GM12878 (cell line): ENCODE measurements around the gene IFIT3. TPM values are rescaled to one million over a fixed set of nuclear protein-coding genes. Genes with fewer than 3 reads are reported as not detected.

Experiments
- ATAC-seq: fragments of 200-7000 bp; cut with Tn5 transposase; 3 replicates; pipeline ENCODE4 v1.9.1; 2020; ENCODE audit warnings: mild to moderate bottlenecking, moderate library complexity
- BruUV-seq: library from RNA; stranded (reverse); fragments of 400-500 nt; replicated peaks from 2 replicates; lab custom pipeline; 2021; lab: Mats Ljungman, UMichigan
- CTCF ChIA-PET: fragments of 300-600 bp; sonication (Branson Sonifier 250); formaldehyde crosslinking; extraction: SDS; loops from one replicate; lab custom pipeline; 2021; ENCODE audit warnings: inconsistent platforms; lab: Yijun Ruan, JAX
- POLR2A ChIA-PET: fragments of 350-600 bp; formaldehyde crosslinking; extraction: SDS; loops from one replicate; lab custom pipeline; 2021; ENCODE audit warnings: inconsistent platforms; lab: Charles Lee
- RAD21 ChIA-PET: fragments of 300-600 bp; sonication (Branson Sonifier 250); formaldehyde crosslinking; loops from one replicate; lab custom pipeline; 2023; ENCODE audit warnings: antibody characterized with exemption; ENCODE audit not compliant: unreplicated experiment; lab: Charles Lee
- SMC1A ChIA-PET: fragments of 300-600 bp; sonication (Branson Sonifier 250); formaldehyde crosslinking; loops from one replicate; lab custom pipeline; 2023; ENCODE audit not compliant: unreplicated experiment, uncharacterized antibody; lab: Charles Lee
- DNase-seq: peaks from one replicate; pipeline ENCODE4 v3.0.0-alpha.2; 2011; ENCODE audit warnings: low read depth, low spot score
- FAIRE-seq: peaks from 3 replicates; lab custom pipeline; 2011; peaks lifted over from hg19 to GRCh38; lab: Jason Lieb, UNC
- H2AFZ ChIP-seq: 2 replicates; pipeline ENCODE4 v1.6.0; 2011; ENCODE audit warnings: low read depth, low read length, control low read depth; ENCODE audit not compliant: control insufficient read depth
- H3K27ac ChIP-seq: 2 replicates; pipeline ENCODE4 v1.5.1; 2011; ENCODE audit warnings: control low read depth; ENCODE audit not compliant: control insufficient read depth, insufficient read depth
- H3K27me3 ChIP-seq, 2 experiments: replicated peaks in 1 of 2; 2 replicates each; pipeline versions ENCODE4 v1.6.0 to v1.6.1; 2011; ENCODE audit warnings: low read length in 1 of 2; ENCODE audit not compliant: control insufficient read depth in 2 of 2, insufficient read depth in 2 of 2
- H3K36me3 ChIP-seq, 2 experiments: 2 replicates each; pipeline ENCODE4 v1.5.1; 2011; ENCODE audit warnings: low read length in 1 of 2; ENCODE audit not compliant: control insufficient read depth in 2 of 2, insufficient read depth in 2 of 2
- H3K4me1 ChIP-seq: 2 replicates; pipeline ENCODE4 v1.6.1; 2011; ENCODE audit warnings: mild to moderate bottlenecking, low read length, moderate library complexity, mixed read lengths; ENCODE audit not compliant: control insufficient read depth, insufficient read depth
- H3K4me2 ChIP-seq: 2 replicates; pipeline ENCODE4 v1.6.0; 2011; ENCODE audit warnings: control low read depth; ENCODE audit not compliant: control insufficient read depth, insufficient read depth
- H3K4me3 ChIP-seq: fragments of 200-600 bp; sonication (generic); 2 replicates; pipeline ENCODE4 v1.5.1; 2016
- H3K79me2 ChIP-seq: 2 replicates; pipeline ENCODE4 v1.6.0; 2011; ENCODE audit warnings: low read length; ENCODE audit not compliant: control insufficient read depth, insufficient read depth
- H3K9ac ChIP-seq: 2 replicates; pipeline ENCODE4 v1.8.0; 2011; ENCODE audit warnings: low read length, control low read depth, mixed read lengths; ENCODE audit not compliant: control insufficient read depth, insufficient read depth
- H3K9me3 ChIP-seq: replicated peaks from 3 replicates; pipeline ENCODE4 v1.5.1; 2011; ENCODE audit warnings: mild to moderate bottlenecking, low read length; ENCODE audit not compliant: control insufficient read depth, insufficient read depth
- H4K20me1 ChIP-seq: 2 replicates; pipeline ENCODE4 v1.6.0; 2011; ENCODE audit not compliant: control insufficient read depth, insufficient read depth
- BMI1 ChIP-seq: fragments of 450-650 bp; IDR thresholded peaks from 2 replicates; pipeline ENCODE4 v1.6.1; 2016; ENCODE audit warnings: mild to moderate bottlenecking, moderate library complexity, borderline replicate concordance
- CREB1 ChIP-seq: IDR thresholded peaks from 2 replicates; pipeline ENCODE4 v1.6.1; 2012; ENCODE audit warnings: low read depth, mild to moderate bottlenecking, inconsistent platforms
- GABPA ChIP-seq: IDR thresholded peaks from 2 replicates; pipeline ENCODE4 v1.6.1; 2014; ENCODE audit warnings: antibody characterized with exemption, low read depth, mild to moderate bottlenecking, inconsistent platforms
- IKZF1 ChIP-seq: fragments of 450-650 bp; conservative IDR thresholded peaks from 2 replicates; pipeline ENCODE4 v1.6.1; 2017; ENCODE audit warnings: antibody characterized with exemption, mild to moderate bottlenecking
- KLF5 ChIP-seq: fragments of 450-650 bp; IDR thresholded peaks from 2 replicates; pipeline ENCODE4 v1.6.1; 2014; ENCODE audit warnings: mild to moderate bottlenecking; ENCODE audit not compliant: partially characterized antibody
- LARP7 ChIP-seq: fragments of 450-650 bp; IDR thresholded peaks from 2 replicates; pipeline ENCODE4 v1.6.1; 2017; ENCODE audit warnings: mild to moderate bottlenecking
- NBN ChIP-seq: fragments of 450-650 bp; IDR thresholded peaks from 2 replicates; pipeline ENCODE4 v1.6.1; 2016
- NR2F1 ChIP-seq: fragments of 450-650 bp; conservative IDR thresholded peaks from 2 replicates; pipeline ENCODE4 v1.6.1; 2017; ENCODE audit warnings: mild to moderate bottlenecking
- PAX8 ChIP-seq: fragments of 450-650 bp; IDR thresholded peaks from 2 replicates; pipeline ENCODE4 v1.6.1; 2017; ENCODE audit warnings: mild to moderate bottlenecking, moderate library complexity
- RFX5 ChIP-seq: IDR thresholded peaks from 2 replicates; pipeline ENCODE4 v1.6.1; 2011; ENCODE audit warnings: low read depth, low read length, improper control_type of control experiment
- SMAD1 ChIP-seq: fragments of 450-650 bp; IDR thresholded peaks from 2 replicates; pipeline ENCODE4 v1.6.1; 2018; ENCODE audit warnings: mild to moderate bottlenecking, low read depth; ENCODE audit not compliant: partially characterized antibody
- TCF7 ChIP-seq: IDR thresholded peaks from 2 replicates; pipeline ENCODE4 v1.6.1; 2014; ENCODE audit warnings: antibody characterized with exemption, borderline replicate concordance
- YY1 ChIP-seq: IDR thresholded peaks from 2 replicates; pipeline ENCODE4 v1.6.1; 2011; ENCODE audit warnings: low read depth, mild to moderate bottlenecking, low read length
- WGBS: methylation state at CpG from one replicate; pipeline ENCODE4 v1.1.6; 2016; ENCODE audit warnings: low lambda C conversion rate; ENCODE audit not compliant: insufficient replicate concordance, insufficient coverage; ENCODE audit errors: missing lambda C conversion rate; 5-methylcytosine and 5-hydroxymethylcytosine counted together
- in situ Hi-C: fragments of 300-500 bp; cut with MboI; formaldehyde crosslinking; loops from 9 replicates; pipeline ENCODE4 v1.14.3; 2018; ENCODE audit warnings: mixed read lengths
- intact Hi-C: fragments of 100-400 bp; cut with micrococcal nuclease; formaldehyde crosslinking; loops from one replicate; pipeline ENCODE4 v1.14.2; 2022; ENCODE audit not compliant: unreplicated experiment
- polyA plus RNA-seq, 11 experiments: library from polyadenylated mRNA; depleted of rRNA in 4 of 11; unstranded in 6 of 11; stranded (reverse) in 5 of 11; fragments of >200 nt; fragmentation: Nextera tagmentation in 4 of 11; fragmentation: Illumina TruSeq in 1 of 11; extraction: Ambion mirVana in 4 of 11; extraction: Trizol in 1 of 11; gene quantifications; 1 replicate in 1 of 11; 2 replicates in 10 of 11; pipeline versions ENCODE4 v1.2.1 to v1.2.3, GENCODE V29; 2011 to 2016; ENCODE audit warnings: inconsistent platforms in 2 of 11, missing spikeins in 2 of 11, low read depth in 1 of 11
- total RNA-seq, 4 experiments: library from RNA; depleted of rRNA in 3 of 4; stranded (reverse); fragments of >200 nt in 3 of 4; fragmentation: Illumina TruSeq in 1 of 4; extraction: Trizol in 1 of 4; gene quantifications; 2 replicates each; pipeline versions ENCODE4 v1.2.1 to v1.2.3, GENCODE V29; 2013 to 2021
- TF ChIP-seq, protein P1 (sequence below): fragments of 150-350 bp; IDR thresholded peaks from 2 replicates; pipeline ENCODE4 v1.6.1; 2016; ENCODE audit warnings: low read depth, low read length

Gene IFIT3
- total and polyA plus RNA-seq, 10 of the 15 experiments (the other 5 are each of a cell fraction or from before 2014, with no cell fraction given): 27.0 to 70.2 (median 51.1) TPM

DNA sequence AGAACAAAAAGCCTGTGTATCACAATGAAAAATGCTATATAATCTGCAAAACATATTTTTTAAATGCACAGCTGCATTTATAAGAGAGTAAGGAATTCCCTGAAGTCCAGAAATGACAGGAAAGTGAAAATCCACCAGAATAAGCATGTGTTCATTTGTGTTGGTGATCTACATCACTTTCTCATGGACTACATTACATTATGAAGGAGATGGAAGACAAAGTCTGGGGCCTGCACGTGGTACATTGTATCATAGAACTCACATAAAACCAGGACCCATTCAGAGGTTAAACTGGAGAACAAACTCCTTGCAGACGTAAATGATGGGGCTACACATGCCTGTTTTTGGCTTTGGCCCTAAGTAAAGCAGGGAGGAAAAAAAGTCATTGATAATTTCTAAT lies 16.4 kb downstream of the IFIT3 start:
- Histone ChIP-seq H4K20me1 (no peaks in the 10 kb centered on the region), H3K4me2 (no peak overlapping the region), H3K27me3 (no peaks in the 10 kb centered on the region), H2AFZ (no peak overlapping the region), H3K9ac (no peak overlapping the region)
- FAIRE-seq (no peak), ATAC-seq (no peak)
- in situ Hi-C loops: no loop called here
- BruUV-seq: no TSS peak
- ChIA-PET SMC1A (interaction anchor here (3.4 kb wide), 1 partner anchor 24 kb away, joined by 21 read pairs; no protein-coding TSS in a partner anchor), RAD21 (interaction anchor here (1.0 kb wide), 1 partner anchor 12 kb away, joined by 3 read pairs; no protein-coding TSS in a partner anchor), POLR2A (no interaction called here)
- TF ChIP-seq SMAD1 (no peak), PAX8 (no peak), NBN (no peak), BMI1 (no peak), IKZF1 (no peak), RFX5 (no peak), NR2F1 (no peak), YY1 (no peak), GABPA (no peak), KLF5 (no peak), TCF7 (no peak), LARP7 (no peak), CREB1 (no peak)
- TF ChIP-seq, protein P1, sequence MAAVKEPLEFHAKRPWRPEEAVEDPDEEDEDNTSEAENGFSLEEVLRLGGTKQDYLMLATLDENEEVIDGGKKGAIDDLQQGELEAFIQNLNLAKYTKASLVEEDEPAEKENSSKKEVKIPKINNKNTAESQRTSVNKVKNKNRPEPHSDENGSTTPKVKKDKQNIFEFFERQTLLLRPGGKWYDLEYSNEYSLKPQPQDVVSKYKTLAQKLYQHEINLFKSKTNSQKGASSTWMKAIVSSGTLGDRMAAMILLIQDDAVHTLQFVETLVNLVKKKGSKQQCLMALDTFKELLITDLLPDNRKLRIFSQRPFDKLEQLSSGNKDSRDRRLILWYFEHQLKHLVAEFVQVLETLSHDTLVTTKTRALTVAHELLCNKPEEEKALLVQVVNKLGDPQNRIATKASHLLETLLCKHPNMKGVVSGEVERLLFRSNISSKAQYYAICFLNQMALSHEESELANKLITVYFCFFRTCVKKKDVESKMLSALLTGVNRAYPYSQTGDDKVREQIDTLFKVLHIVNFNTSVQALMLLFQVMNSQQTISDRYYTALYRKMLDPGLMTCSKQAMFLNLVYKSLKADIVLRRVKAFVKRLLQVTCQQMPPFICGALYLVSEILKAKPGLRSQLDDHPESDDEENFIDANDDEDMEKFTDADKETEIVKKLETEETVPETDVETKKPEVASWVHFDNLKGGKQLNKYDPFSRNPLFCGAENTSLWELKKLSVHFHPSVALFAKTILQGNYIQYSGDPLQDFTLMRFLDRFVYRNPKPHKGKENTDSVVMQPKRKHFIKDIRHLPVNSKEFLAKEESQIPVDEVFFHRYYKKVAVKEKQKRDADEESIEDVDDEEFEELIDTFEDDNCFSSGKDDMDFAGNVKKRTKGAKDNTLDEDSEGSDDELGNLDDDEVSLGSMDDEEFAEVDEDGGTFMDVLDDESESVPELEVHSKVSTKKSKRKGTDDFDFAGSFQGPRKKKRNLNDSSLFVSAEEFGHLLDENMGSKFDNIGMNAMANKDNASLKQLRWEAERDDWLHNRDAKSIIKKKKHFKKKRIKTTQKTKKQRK: no peak
- TF ChIP-seq, all 136 proteins: peak for 0
- Histone ChIP-seq H3K36me3 (peaks cover 3 to 9% of the 10 kb centered on the region in 2 experiments; a peak in 3 of 4 replicates), H3K79me2 (no peaks in the 10 kb centered on the region), H3K9me3 (no peaks in the 10 kb centered on the region), H3K27ac (no peak overlapping the region), H3K4me1 (peaks cover 21% of the 10 kb centered on the region), H3K4me3 (no peak overlapping the region)
- CTCF ChIA-PET: interaction anchor here (3.9 kb wide), 1 partner anchor 25 kb away, joined by 19 read pairs; no protein-coding TSS in a partner anchor
- DNase-seq: no peak
- intact Hi-C loops: no loop called here
- 43% methylated on average over 2 of the region's 2 CpGs for WGBS
